Measurements from ENCODE around the gene SPATA2L. TPM values are rescaled to one million over a fixed set of nuclear protein-coding genes. Genes with fewer than 3 reads are reported as not detected.

SPATA2L gene
- total and polyA plus RNA-seq, 2 of the 8 experiments (the other 6 are each of a cell fraction or from before 2014, with no cell fraction given), result 9.3 to 12.5 TPM

GRCh38 chr16:89697161-89697615, 4.3 kb downstream of the SPATA2L start (continued):
- no peak for TF ChIP-seq USF2 (IDR thresholded peaks at IDR 0.05; ENCODE audit: low read length)
- no peak for TF ChIP-seq SIRT6 (IDR thresholded peaks at IDR 0.05; ENCODE audit: low read length)
- no peak for TF ChIP-seq HDAC6 (IDR thresholded peaks at IDR 0.05; ENCODE audit: low read depth, low read length)
- no peak for TF ChIP-seq CTBP2 (IDR thresholded peaks at IDR 0.05; ENCODE audit: borderline replicate concordance, insufficient read depth, insufficient read length, low read length)

Measured in H1 (cell line).